AG09309 (cell line): ENCODE data around the gene RSPH9.

ENCODE experiments used
- DNase-seq: peaks from one replicate; pipeline ENCODE4 v3.0.0-alpha.2; 2010; ENCODE audit warnings: low read depth
- H3K4me3 ChIP-seq: 2 replicates; pipeline ENCODE4 v1.5.1; 2011; ENCODE audit warnings: mild to moderate bottlenecking, low read depth, low read length, moderate library complexity; ENCODE audit not compliant: control insufficient read depth
- TF ChIP-seq, protein P1 (sequence below): IDR thresholded peaks from 2 replicates; pipeline ENCODE4 v1.5.1; 2011; ENCODE audit warnings: mild to moderate bottlenecking, low read depth, low read length, inconsistent platforms; ENCODE audit not compliant: insufficient read depth, control insufficient read depth; ENCODE audit errors: missing control alignments

The RSPH9 gene

DNA sequence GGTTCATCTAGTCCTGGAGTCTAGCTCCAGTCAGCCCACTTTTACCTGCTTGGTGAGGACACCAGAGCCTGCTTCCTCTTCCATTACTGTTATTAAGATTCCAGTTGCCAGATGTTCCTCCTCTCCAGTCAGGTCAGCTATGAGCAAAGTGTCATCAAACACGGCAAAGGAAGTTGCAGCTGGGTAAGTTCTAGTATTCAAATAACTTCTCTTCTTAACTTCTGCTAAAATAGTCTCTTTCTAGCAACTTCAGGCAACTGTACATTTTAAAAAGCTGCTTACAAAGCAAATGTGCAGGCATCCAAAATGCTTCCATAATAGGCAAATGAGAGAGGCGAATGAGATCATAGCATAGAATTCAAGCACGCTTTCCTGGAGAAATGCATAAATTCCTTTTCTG, 61.2 kb downstream of the RSPH9 start:
- DNase-seq = no peak
- TF ChIP-seq, protein P1, sequence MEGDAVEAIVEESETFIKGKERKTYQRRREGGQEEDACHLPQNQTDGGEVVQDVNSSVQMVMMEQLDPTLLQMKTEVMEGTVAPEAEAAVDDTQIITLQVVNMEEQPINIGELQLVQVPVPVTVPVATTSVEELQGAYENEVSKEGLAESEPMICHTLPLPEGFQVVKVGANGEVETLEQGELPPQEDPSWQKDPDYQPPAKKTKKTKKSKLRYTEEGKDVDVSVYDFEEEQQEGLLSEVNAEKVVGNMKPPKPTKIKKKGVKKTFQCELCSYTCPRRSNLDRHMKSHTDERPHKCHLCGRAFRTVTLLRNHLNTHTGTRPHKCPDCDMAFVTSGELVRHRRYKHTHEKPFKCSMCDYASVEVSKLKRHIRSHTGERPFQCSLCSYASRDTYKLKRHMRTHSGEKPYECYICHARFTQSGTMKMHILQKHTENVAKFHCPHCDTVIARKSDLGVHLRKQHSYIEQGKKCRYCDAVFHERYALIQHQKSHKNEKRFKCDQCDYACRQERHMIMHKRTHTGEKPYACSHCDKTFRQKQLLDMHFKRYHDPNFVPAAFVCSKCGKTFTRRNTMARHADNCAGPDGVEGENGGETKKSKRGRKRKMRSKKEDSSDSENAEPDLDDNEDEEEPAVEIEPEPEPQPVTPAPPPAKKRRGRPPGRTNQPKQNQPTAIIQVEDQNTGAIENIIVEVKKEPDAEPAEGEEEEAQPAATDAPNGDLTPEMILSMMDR = no peak
- H3K4me3 ChIP-seq = no peak overlapping the region

DNA sequence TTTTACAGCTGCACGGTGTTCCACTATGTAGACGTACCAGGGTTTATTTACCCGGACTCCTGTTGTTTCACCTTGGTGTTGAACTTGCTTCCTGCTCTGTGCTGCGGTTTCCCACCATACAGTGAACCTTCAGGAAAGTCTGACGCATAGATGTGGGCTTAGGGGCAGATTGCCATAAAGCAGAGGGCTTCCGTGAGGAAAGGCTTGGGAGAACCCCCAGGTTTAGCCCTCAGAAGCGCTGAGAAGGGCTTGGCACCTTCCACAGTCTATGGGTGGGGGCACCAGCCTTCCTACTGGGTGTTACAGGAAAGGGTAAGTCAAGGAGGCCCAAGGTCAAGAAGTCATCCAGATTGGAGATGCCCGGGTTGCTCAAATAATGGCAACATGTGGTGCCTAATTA, 62.0 kb downstream of the RSPH9 start:
- TF ChIP-seq, protein P1 = no peak
- H3K4me3 ChIP-seq = no peak overlapping the region

DNA sequence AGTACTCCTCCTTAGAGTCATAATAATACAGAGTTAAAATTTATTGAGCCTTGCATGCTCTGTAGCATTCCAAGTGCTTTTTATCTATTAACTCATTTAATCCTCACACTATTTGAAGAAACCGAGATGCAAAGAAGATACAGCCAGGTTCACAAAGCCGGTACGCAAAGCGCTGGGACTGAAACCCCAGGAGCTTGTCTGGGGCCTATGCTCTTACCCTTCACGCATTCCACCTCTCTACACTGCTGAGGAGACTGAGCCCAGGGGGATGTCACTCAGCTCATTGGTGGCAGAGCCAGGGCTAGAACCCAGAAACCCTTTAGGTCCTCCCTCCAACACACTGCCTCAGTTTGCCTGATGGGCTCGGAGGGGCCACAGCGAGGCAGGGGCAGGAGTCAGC, 62.4 kb downstream of the RSPH9 start:
- TF ChIP-seq, protein P1 = no peak
- H3K4me3 ChIP-seq = no peak overlapping the region
- DNase-seq = no peak

More for the DNA sequence above, 62.0 kb downstream of the RSPH9 start:
- no peak for DNase-seq

DNA sequence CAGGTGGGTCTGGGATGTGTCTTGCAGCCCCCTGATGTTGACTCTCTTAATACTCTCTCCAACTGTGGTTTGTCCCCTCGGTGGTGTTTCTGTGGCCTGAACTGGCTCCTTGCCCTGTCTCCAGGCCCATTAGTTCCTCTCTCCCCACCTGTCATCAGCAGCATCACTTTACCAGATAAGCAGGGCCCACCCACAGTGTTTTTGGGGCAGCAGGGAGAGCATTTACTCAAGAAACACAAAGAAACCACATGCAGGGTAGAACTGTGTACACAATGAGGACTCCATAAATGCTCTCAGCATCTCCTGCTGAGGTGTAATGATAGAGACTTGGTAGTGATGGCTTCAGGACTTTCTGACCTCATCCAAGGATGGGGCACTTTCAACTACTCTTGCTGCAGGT, 62.9 kb downstream of the RSPH9 start:
- TF ChIP-seq, protein P1 = no peak
- no peak overlapping the region for H3K4me3 ChIP-seq
- no peak for DNase-seq

DNA sequence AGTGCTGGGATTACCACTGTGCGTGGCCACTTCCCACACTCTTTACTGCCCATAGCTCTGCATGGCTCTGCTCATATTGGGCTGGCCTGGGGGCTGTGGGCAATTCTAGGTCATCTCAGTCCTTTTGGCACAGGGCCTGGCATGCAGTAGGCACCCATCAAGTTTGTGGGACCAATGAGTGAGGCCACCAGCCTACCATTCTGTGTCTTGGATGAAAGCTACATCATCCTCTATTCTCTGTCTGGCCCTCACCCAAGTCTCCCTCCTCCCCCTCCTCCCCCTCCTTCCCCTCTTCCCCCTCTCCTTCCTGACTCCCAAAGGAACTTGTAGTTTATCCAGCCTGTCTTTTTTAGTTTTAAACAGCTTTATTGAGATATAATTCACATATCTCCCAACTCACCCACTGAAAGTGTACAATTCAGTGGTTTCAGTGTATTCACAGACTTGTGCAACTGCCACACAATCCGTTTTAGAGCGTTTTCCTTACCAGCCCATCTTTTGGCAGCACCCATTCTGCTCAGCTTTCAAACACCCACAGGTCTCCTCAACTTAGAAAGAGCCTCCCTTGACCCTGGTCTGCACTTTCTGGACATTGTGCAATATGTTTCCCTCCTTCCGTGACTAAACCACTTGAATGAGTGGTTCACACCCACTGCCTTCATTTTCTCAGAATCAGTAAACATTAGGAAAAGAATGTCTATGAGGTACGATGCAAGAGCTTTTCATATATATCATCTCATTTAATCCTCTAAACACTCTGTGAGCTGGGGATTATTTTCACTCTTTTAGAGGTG, 64.2 kb downstream of the RSPH9 start:
- H3K4me3 ChIP-seq = no peak overlapping the region
- TF ChIP-seq, protein P1 = no peak
- peak; percentile 70 for DNase-seq

DNA sequence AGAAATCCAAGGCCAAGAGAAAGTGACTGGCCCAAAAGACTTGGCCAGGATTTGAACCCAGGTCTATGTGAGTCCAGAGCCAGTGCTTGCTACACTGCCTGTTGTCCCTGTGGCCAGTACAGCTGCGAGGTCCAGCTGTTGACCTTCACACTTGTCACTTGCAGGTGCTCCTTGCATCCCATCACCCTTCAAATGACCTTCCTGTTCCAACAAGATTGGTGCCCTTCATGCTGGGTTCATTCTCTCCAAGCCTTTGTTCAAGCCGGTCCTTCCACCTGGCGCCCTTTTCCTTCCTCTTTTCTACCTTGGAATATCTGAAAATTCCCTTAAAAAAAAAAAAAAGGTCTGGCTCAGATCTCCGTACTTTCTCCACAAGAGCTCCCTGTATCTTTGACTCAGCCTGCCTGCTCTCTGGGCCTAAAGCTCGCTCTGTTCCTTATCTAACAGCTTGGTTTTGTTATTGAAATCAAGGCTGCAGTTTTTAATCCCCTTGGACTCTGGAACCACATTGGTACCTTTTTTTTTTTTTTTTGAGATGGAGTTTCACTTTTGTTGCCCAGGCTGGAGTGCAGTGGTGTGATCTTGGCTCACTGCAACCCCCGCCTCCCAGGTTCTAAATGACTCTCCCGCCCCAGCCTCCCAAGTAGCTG, 64.9 kb downstream of the RSPH9 start:
- H3K4me3 ChIP-seq = no peak overlapping the region
- TF ChIP-seq, protein P1 = no peak
- DNase-seq = no peak
